Peyer's patch (tissue), 4 donors: ENCODE data around the gene WDR18.

ENCODE experiments used
- CTCF ChIP-seq, 6 experiments: fragments of 450-650 bp in 4 of 6; fragments of 200-600 bp in 2 of 6; sonication (generic) in 1 of 6; IDR thresholded peaks; one replicate each; pipeline ENCODE4 v1.5.1; 2017 to 2019; ENCODE audit warnings: antibody characterized with exemption in 6 of 6, mild to moderate bottlenecking in 3 of 6, moderate library complexity in 1 of 6
- POLR2A ChIP-seq, 2 donors: fragments of 450-650 bp; IDR thresholded peaks; one replicate each; pipeline ENCODE4 v1.5.1; 2017; ENCODE audit warnings: antibody characterized with exemption in 2 of 2, mild to moderate bottlenecking in 2 of 2, moderate library complexity in 2 of 2

- TF ChIP-seq POLR2A (IDR thresholded peaks at IDR 0.05) (no peak), CTCF (IDR thresholded peaks at IDR 0.05) (peak in 4 of 6 experiments; percentile 36 to 45 (median 40))
Observed at GRCh38 chr19:970695-971094, 13.4 kb upstream of the WDR18 start.
